H9 (cell line): ENCODE data around the gene TNFSF13B. TPM values are rescaled to one million over a fixed set of nuclear protein-coding genes. Genes with fewer than 3 reads are reported as not detected.

Experiments
- DNase-seq: peaks from one replicate; pipeline ENCODE4 v3.0.0-alpha.2; 2017
- H2AFZ ChIP-seq: one replicate; pipeline ENCODE4 v1.6.1; 2013; ENCODE audit warnings: mild to moderate bottlenecking, low read length, control low read depth, moderate library complexity
- H2AK5ac ChIP-seq: 2 replicates; pipeline ENCODE4 v1.6.1; 2013; ENCODE audit warnings: low read length, control low read depth, mixed read lengths; ENCODE audit not compliant: insufficient read length
- H2BK120ac ChIP-seq: one replicate; pipeline ENCODE4 v1.6.1; 2013; ENCODE audit warnings: low read depth, mild to moderate bottlenecking, low read length, control low read depth, inconsistent platforms; ENCODE audit not compliant: poor library complexity, severe bottlenecking
- H2BK12ac ChIP-seq: 2 replicates; pipeline ENCODE4 v1.6.1; 2013; ENCODE audit warnings: low read length, control low read depth, mixed read lengths, low read depth; ENCODE audit not compliant: insufficient read length
- H2BK15ac ChIP-seq: 2 replicates; pipeline ENCODE4 v1.6.1; 2013; ENCODE audit warnings: low read depth, low read length, control low read depth
- H2BK20ac ChIP-seq: one replicate; pipeline ENCODE4 v1.6.1; 2013; ENCODE audit warnings: low read depth, mild to moderate bottlenecking, low read length, control low read depth, inconsistent platforms; ENCODE audit not compliant: poor library complexity, severe bottlenecking
- H2BK5ac ChIP-seq: 2 replicates; pipeline ENCODE4 v1.6.1; 2013; ENCODE audit warnings: low read length, control low read depth, mixed read lengths; ENCODE audit not compliant: insufficient read length
- H3K14ac ChIP-seq: 2 replicates; pipeline ENCODE4 v1.6.1; 2013; ENCODE audit warnings: low read length, control low read depth; ENCODE audit not compliant: insufficient read depth
- H3K18ac ChIP-seq: 2 replicates; pipeline ENCODE4 v1.6.1; 2013; ENCODE audit warnings: low read depth, mild to moderate bottlenecking, mixed read lengths, low read length, control low read depth; ENCODE audit not compliant: insufficient read length
- H3K23ac ChIP-seq: 2 replicates; pipeline ENCODE4 v1.6.1; 2013; ENCODE audit warnings: low read length, control low read depth, mixed read lengths, low read depth; ENCODE audit not compliant: insufficient read length
- H3K23me2 ChIP-seq: 2 replicates; pipeline ENCODE4 v1.6.1; 2013; ENCODE audit warnings: low read depth, mild to moderate bottlenecking, mixed read lengths, low read length, control low read depth; ENCODE audit not compliant: insufficient read length, poor library complexity, severe bottlenecking
- H3K27ac ChIP-seq: 2 replicates; pipeline ENCODE4 v1.5.1; 2013; ENCODE audit warnings: low read length, control low read depth, mixed read lengths, low read depth; ENCODE audit not compliant: insufficient read length
- H3K27me3 ChIP-seq: 2 replicates; pipeline ENCODE4 v1.6.1; 2013; ENCODE audit warnings: low read length, control low read depth, inconsistent platforms; ENCODE audit not compliant: insufficient read depth
- H3K4ac ChIP-seq: 2 replicates; pipeline ENCODE4 v1.6.1; 2013; ENCODE audit warnings: low read depth, mild to moderate bottlenecking, control low read depth, inconsistent platforms, low read length, moderate library complexity
- H3K4me1 ChIP-seq: 2 replicates; pipeline ENCODE4 v1.6.1; 2013; ENCODE audit warnings: low read length, control low read depth, inconsistent platforms; ENCODE audit not compliant: insufficient read depth
- H3K4me2 ChIP-seq: 2 replicates; pipeline ENCODE4 v1.6.1; 2013; ENCODE audit warnings: low read length, control low read depth, mixed read lengths; ENCODE audit not compliant: insufficient read length, insufficient read depth
- H3K56ac ChIP-seq: 2 replicates; pipeline ENCODE4 v1.6.1; 2013; ENCODE audit warnings: low read depth, mild to moderate bottlenecking, mixed read lengths, low read length, control low read depth; ENCODE audit not compliant: insufficient read length
- H3K79me1 ChIP-seq: 2 replicates; pipeline ENCODE4 v1.6.1; 2013; ENCODE audit warnings: low read depth, mild to moderate bottlenecking, moderate library complexity, low read length, control low read depth, inconsistent platforms; ENCODE audit not compliant: insufficient read depth, poor library complexity, severe bottlenecking
- H3K79me2 ChIP-seq: 2 replicates; pipeline ENCODE4 v1.6.1; 2013; ENCODE audit warnings: low read length, control low read depth, inconsistent platforms; ENCODE audit not compliant: insufficient read depth
- H3K9ac ChIP-seq: 2 replicates; pipeline ENCODE4 v1.6.1; 2013; ENCODE audit warnings: low read length, control low read depth, mixed read lengths; ENCODE audit not compliant: insufficient read length; ENCODE audit errors: extremely low read depth
- H3K9me3 ChIP-seq: one replicate; pipeline ENCODE4 v1.6.1; 2013; ENCODE audit warnings: low read depth, low read length, inconsistent platforms; ENCODE audit not compliant: control insufficient read depth
- H3T11ph ChIP-seq: one replicate; pipeline ENCODE4 v1.6.1; 2013; ENCODE audit warnings: mild to moderate bottlenecking, low read length, control low read depth, inconsistent platforms
- H4K20me1 ChIP-seq: one replicate; pipeline ENCODE4 v1.6.1; 2013; ENCODE audit not compliant: control insufficient read depth, insufficient read length, insufficient read depth
- H4K5ac ChIP-seq: 2 replicates; pipeline ENCODE4 v1.6.1; 2013; ENCODE audit warnings: low read depth, mild to moderate bottlenecking, mixed read lengths, low read length, control low read depth; ENCODE audit not compliant: insufficient read length
- H4K8ac ChIP-seq: replicated peaks from 2 replicates; pipeline ENCODE4 v1.6.1; 2013; ENCODE audit warnings: low read length, control low read depth, mixed read lengths, low read depth; ENCODE audit not compliant: insufficient read length
- H4K91ac ChIP-seq: 2 replicates; pipeline ENCODE4 v1.6.1; 2013; ENCODE audit warnings: low read depth, mild to moderate bottlenecking, moderate library complexity, mixed read lengths, low read length, control low read depth; ENCODE audit not compliant: insufficient read length
- H3K27ac Mint-ChIP-seq, 3 experiments: 2 replicates in 2 of 3; 3 replicates in 1 of 3; pipeline ENCODE4 v1.8.0; 2020 to 2021; ENCODE audit warnings: mixed read lengths in 3 of 3, mild to moderate bottlenecking in 1 of 3, moderate library complexity in 1 of 3
- H3K27me3 Mint-ChIP-seq: 2 replicates; pipeline ENCODE4 v1.8.0; 2021; ENCODE audit warnings: low read depth, mild to moderate bottlenecking, moderate library complexity, mixed read lengths
- H3K36me3 Mint-ChIP-seq, 3 experiments: 2 replicates in 2 of 3; 3 replicates in 1 of 3; pipeline ENCODE4 v1.8.0; 2020 to 2021; ENCODE audit warnings: low read depth in 3 of 3, mixed read lengths in 3 of 3; ENCODE audit not compliant: insufficient read depth in 1 of 3
- H3K4me1 Mint-ChIP-seq, 2 experiments: 2 replicates each; pipeline ENCODE4 v1.8.0; 2020; ENCODE audit warnings: mixed read lengths in 2 of 2
- H3K4me3 Mint-ChIP-seq, 2 experiments: 2 replicates in 1 of 2; 3 replicates in 1 of 2; pipeline ENCODE4 v1.8.0; 2020 to 2021; ENCODE audit warnings: mild to moderate bottlenecking in 2 of 2, mixed read lengths in 2 of 2, moderate library complexity in 1 of 2
- H3K9me3 Mint-ChIP-seq, 2 experiments: 2 replicates in 1 of 2; 3 replicates in 1 of 2; pipeline ENCODE4 v1.8.0; 2020; ENCODE audit warnings: mild to moderate bottlenecking in 2 of 2, mixed read lengths in 2 of 2, moderate library complexity in 1 of 2
- WGBS: extraction: QIAGEN DNeasy Blood & Tissue Kit; methylation state at CpG from one replicate; pipeline ENCODE4 v1.1.7; 2013; ENCODE audit warnings: missing lambda C conversion rate, low lambda C conversion rate, mixed read lengths; ENCODE audit not compliant: insufficient read length; ENCODE audit errors: extremely low coverage; 5-methylcytosine and 5-hydroxymethylcytosine counted together
- total RNA-seq: library from RNA; stranded (reverse); gene quantifications from 2 replicates; pipeline ENCODE4 v1.2.1, GENCODE V29; 2021
- TF ChIP-seq, protein P1 (sequence below): fragments of 200-600 bp; sonication (generic); conservative IDR thresholded peaks from 3 replicates; pipeline ENCODE4 v1.8.0; 2021; ENCODE audit warnings: antibody characterized with exemption, mild to moderate bottlenecking

Gene TNFSF13B
- total RNA-seq, 1 experiment from 2014 or later = 0.31 TPM

DNA sequence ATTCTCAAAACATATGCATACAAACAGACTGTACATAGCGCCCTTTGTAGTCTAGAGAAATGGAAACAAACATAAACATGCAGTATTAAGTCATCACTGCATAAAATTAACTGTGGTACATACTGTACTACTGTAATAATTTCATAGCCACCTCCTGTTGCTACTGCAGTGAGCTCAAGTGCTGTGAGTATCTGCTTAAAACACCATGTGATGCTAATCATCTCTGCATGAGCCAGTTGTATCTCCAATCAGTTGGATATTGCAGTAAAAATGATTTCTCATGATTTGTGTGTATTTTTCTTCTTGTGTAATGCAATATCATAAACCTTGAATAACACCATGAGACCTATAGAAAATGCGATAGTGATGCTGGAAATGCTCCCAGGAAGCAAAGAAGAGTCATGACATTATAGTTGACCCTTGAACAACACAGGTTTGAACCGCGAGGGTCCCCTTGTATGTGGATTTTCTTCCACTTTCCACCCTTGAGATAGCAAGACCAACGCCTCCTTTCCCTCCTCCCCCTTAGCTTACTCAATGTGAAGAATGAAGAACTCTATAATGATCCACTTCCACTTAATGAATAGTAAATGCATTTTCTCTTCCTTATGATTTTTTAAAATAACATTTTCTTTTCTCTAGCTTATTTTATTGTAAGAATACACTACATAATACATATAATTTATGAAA, 4.1 kb downstream of the TNFSF13B start:
- H2BK20ac ChIP-seq = no peak overlapping the region
- H3K27ac Mint-ChIP-seq = no peak overlapping the region
- no peak overlapping the region for H2BK120ac ChIP-seq
- no peak overlapping the region for H3K4me3 Mint-ChIP-seq
- no peak overlapping the region for H2AK5ac ChIP-seq
- H2BK5ac ChIP-seq = no peak overlapping the region
- H3K79me1 ChIP-seq = no peaks in the 10 kb centered on the region
- H3K14ac ChIP-seq = no peak overlapping the region
- no peak overlapping the region for H3K18ac ChIP-seq
- H3K27me3 Mint-ChIP-seq = no peaks in the 10 kb centered on the region
- H3K4me2 ChIP-seq = no peak overlapping the region
- no peaks in the 10 kb centered on the region for H3K9me3 ChIP-seq
- H3K9me3 Mint-ChIP-seq = no peaks in the 10 kb centered on the region; a peak in 1 of 5 replicates
- DNase-seq = no peak
- no peaks in the 10 kb centered on the region for H3K27me3 ChIP-seq
- WGBS = no CpG with 5 or more reads among the region's 5 CpGs
- H3K23ac ChIP-seq = no peak overlapping the region
- H3K23me2 ChIP-seq = no peaks in the 10 kb centered on the region
- no peak overlapping the region for H2AFZ ChIP-seq
- H3K9ac ChIP-seq = no peak overlapping the region
- TF ChIP-seq, protein P1, sequence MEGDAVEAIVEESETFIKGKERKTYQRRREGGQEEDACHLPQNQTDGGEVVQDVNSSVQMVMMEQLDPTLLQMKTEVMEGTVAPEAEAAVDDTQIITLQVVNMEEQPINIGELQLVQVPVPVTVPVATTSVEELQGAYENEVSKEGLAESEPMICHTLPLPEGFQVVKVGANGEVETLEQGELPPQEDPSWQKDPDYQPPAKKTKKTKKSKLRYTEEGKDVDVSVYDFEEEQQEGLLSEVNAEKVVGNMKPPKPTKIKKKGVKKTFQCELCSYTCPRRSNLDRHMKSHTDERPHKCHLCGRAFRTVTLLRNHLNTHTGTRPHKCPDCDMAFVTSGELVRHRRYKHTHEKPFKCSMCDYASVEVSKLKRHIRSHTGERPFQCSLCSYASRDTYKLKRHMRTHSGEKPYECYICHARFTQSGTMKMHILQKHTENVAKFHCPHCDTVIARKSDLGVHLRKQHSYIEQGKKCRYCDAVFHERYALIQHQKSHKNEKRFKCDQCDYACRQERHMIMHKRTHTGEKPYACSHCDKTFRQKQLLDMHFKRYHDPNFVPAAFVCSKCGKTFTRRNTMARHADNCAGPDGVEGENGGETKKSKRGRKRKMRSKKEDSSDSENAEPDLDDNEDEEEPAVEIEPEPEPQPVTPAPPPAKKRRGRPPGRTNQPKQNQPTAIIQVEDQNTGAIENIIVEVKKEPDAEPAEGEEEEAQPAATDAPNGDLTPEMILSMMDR = no peak
- H3K4me1 ChIP-seq = no peaks in the 10 kb centered on the region
- H4K91ac ChIP-seq = no peak overlapping the region
- H2BK15ac ChIP-seq = no peak overlapping the region
- H3K27ac ChIP-seq = no peak overlapping the region
- no peak overlapping the region for H4K8ac ChIP-seq
- no peaks in the 10 kb centered on the region for H3K79me2 ChIP-seq
- no peaks in the 10 kb centered on the region for H4K20me1 ChIP-seq
- H2BK12ac ChIP-seq = no peak overlapping the region
- no peak overlapping the region for H3T11ph ChIP-seq
- H3K4ac ChIP-seq = no peak overlapping the region
- no peak overlapping the region for H4K5ac ChIP-seq
- H3K36me3 Mint-ChIP-seq = no peaks in the 10 kb centered on the region
- H3K56ac ChIP-seq = no peak overlapping the region
- H3K4me1 Mint-ChIP-seq = peaks cover 5 to 8% of the 10 kb centered on the region in 2 experiments
